GM18517 (cell line): Measurements from ENCODE around the gene MROH2B.

Experiments
- ATAC-seq: cut with Tn5 transposase; IDR thresholded peaks from one replicate; pipeline ENCODE4 v1.9.1; 2021; ENCODE audit warnings: mild to moderate bottlenecking, moderate library complexity; ENCODE audit not compliant: unreplicated experiment

Gene MROH2B

DNA sequence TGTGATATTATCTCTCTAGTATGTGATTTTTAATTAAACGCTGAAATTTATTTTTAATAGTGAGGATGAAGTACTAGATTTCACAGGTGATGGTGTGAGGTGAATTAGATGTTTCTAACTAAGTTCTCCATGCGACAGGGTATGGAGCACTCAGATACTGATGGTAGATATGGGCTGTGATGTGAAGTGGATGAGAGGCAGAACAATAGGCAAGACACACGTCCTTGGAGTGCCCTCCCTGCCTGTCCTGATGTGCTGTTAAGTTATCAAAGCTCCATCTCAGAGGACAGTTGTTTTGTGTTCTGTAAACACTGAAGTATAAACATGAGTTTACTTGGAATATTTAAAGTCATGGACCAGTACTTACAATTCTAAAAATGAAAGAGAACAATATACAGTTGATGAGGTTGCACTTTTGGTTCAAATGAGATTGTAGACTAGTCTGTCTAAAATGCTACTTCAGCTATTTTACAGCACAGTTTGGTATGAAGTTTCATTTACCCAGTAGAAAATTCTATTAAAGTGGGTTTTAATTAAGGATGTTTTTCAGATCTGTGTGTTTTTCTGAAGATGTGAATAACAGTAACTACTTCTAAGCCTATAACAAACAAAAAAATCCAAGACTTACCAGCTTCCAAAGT lies 97.7 kb downstream of the MROH2B start:
- ATAC-seq: no peak

DNA sequence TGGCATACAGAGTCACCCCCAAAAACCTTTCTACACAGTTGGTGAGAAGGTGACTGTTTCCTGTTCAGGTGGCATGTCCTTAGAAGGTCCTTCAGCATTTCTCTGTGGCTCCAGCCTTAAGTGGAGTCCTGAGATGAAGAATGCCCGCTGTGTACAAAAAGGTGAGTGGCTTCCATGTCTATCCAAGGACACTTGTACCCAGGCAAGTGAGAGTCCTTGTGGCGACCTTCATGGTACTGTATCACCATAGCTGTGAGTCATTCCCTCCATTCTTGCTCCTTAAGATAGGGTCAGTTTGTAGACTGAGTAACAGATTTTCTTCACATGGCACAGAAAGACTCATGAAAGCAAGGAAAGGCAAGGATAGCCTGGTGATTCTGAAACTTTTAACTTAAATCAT lies 98.7 kb downstream of the MROH2B start:
- no peak for ATAC-seq

- no peak for ATAC-seq
These were observed 108.8 kb downstream of the MROH2B start for GRCh38 chr5:40962207-40962955.

GRCh38 chr5:40960037-40960436 lies 111.1 kb downstream of the MROH2B start:
- no peak for ATAC-seq

- ATAC-seq: no peak
These were observed 112.3 kb downstream of the MROH2B start for GRCh38 chr5:40958811-40959210.

DNA sequence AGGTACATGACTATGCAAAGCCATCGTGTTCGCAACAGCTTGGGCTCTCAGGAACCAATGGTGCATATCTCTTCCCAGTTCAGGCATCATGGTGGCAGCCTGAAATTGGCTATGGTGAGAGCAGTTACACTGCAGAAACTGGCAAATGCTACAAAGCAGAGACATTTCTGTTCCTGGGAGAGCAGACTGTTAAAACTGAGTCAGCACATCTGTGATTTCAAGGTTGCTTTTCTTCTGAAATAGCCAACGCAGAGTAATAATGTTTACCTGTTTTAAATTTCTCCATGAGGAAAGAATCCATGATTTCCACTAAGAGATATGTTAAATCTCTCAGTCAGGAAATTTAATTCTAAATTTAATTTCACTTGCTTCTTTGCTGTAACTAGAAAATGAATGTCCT lies 114.1 kb downstream of the MROH2B start:
- no peak for ATAC-seq

DNA sequence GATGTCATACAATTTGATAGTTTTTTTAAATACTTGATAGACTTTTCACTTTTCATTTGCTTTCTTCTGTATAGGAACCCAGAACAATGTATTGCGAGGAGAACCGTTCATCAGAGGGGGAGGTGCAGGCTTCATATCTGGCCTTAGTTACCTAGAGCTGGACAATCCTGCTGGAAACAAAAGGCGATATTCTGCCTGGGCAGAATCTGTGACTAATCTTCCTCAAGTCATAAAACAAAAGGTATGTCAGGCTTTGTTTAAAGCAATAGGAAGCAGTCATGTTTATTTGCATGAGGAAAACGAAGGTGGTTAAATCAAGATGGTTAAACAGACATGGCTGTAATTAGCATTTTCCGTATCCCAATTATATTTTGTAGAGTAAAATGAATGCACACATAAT lies 115.8 kb downstream of the MROH2B start:
- no peak for ATAC-seq
